Measurements from ENCODE around the gene AKT3.
"Not testable (repeated sequence)": the region's sequence is repeated elsewhere in the genome, so short reads cannot be mapped to it uniquely, and the experiment has no call there.

Gene AKT3

GRCh38 chr1:243837907-243838535, 12.0 kb downstream of the AKT3 start:
- no peak overlapping the region for H3K9ac ChIP-seq (ENCODE audit: low read length)
- no peaks in the 10 kb centered on the region for H3K27me3 ChIP-seq (ENCODE audit: control insufficient read depth, insufficient read depth, low read length)
- no peaks in the 10 kb centered on the region for H3K9me3 ChIP-seq (ENCODE audit: control insufficient read depth, low read depth, low read length)
- no peak overlapping the region for H3K4me3 ChIP-seq (ENCODE audit: low read length)
- peaks cover 4% of the 10 kb centered on the region for H3K4me1 ChIP-seq (ENCODE audit: control insufficient read depth, low read depth, low read length)
- H3K27ac ChIP-seq (ENCODE audit: low read length), result no peak overlapping the region
- H3K36me3 ChIP-seq (ENCODE audit: control insufficient read depth, low read depth, low read length), result no peaks in the 10 kb centered on the region

DNA sequence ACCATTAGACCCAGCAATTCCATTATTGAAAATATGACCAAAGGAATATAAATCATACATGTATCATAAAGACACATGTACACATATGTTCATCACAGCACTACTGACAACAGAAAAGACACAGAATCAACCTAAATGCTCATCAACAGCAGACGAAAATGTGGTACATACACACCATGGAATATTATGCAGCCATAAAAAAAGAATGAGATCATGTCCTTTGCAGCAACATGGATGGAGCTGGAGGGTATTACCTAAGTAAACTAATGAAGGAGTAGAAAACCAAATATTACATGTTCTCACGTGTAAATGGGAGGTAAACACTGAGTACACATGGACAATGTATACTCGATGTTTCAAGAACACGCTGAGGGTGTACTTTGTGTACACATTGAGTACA, 15.9 kb downstream of the AKT3 start:
- no peaks in the 10 kb centered on the region for H3K27me3 ChIP-seq (ENCODE audit: control insufficient read depth, insufficient read depth, low read length)
- H3K4me1 ChIP-seq (ENCODE audit: control insufficient read depth, low read depth, low read length), result no peaks in the 10 kb centered on the region
- no peak overlapping the region for H3K4me3 ChIP-seq (ENCODE audit: low read length)
- no peak overlapping the region for H3K9ac ChIP-seq (ENCODE audit: low read length)
- no peak overlapping the region for H3K27ac ChIP-seq (ENCODE audit: low read length)
- H3K9me3 ChIP-seq (ENCODE audit: control insufficient read depth, low read depth, low read length), result no peaks in the 10 kb centered on the region
- H3K36me3 ChIP-seq (ENCODE audit: control insufficient read depth, low read depth, low read length), result no peaks in the 10 kb centered on the region

DNA sequence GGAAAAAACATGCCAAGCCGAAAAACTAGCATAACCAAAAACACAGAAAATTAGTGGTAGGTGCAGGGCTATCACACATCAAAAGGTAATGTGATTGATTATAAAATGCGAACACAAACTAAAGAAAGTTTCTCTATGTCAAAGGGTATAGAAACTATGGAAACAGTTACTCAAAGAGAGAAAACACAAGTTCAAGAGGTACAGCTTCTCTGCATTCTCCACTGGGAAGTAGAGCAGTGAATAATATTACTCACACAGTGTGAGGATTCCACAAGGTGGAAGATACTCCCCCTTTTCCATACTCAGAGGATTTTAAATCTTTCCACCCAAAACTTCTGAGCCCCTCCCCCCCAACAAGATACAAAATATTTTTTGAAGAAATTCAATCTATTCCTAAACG, 18.6 kb downstream of the AKT3 start:
- H3K9me3 ChIP-seq (ENCODE audit: control insufficient read depth, low read depth, low read length), result no peaks in the 10 kb centered on the region
- no peak overlapping the region for H3K9ac ChIP-seq (ENCODE audit: low read length)
- no peaks in the 10 kb centered on the region for H3K36me3 ChIP-seq (ENCODE audit: control insufficient read depth, low read depth, low read length)
- H3K4me3 ChIP-seq (ENCODE audit: low read length), result no peak overlapping the region
- H3K27me3 ChIP-seq (ENCODE audit: control insufficient read depth, insufficient read depth, low read length), result no peaks in the 10 kb centered on the region
- no peak overlapping the region for H3K27ac ChIP-seq (ENCODE audit: low read length)
- no peaks in the 10 kb centered on the region for H3K4me1 ChIP-seq (ENCODE audit: control insufficient read depth, low read depth, low read length)

- H3K9me3 ChIP-seq (ENCODE audit: control insufficient read depth, low read depth, low read length), result no peaks in the 10 kb centered on the region
- H3K27me3 ChIP-seq (ENCODE audit: control insufficient read depth, insufficient read depth, low read length), result no peaks in the 10 kb centered on the region
- no peak overlapping the region for H3K4me3 ChIP-seq (ENCODE audit: low read length)
- no peak overlapping the region for H3K27ac ChIP-seq (ENCODE audit: low read length)
- H3K36me3 ChIP-seq (ENCODE audit: control insufficient read depth, low read depth, low read length), result no peaks in the 10 kb centered on the region
- H3K9ac ChIP-seq (ENCODE audit: low read length), result no peak overlapping the region
- H3K4me1 ChIP-seq (ENCODE audit: control insufficient read depth, low read depth, low read length), result no peaks in the 10 kb centered on the region
Measured at GRCh38 chr1:243827206-243827605, 22.8 kb downstream of the AKT3 start.

GRCh38 chr1:243824907-243825306, 25.1 kb downstream of the AKT3 start:
- H3K27me3 ChIP-seq (ENCODE audit: control insufficient read depth, insufficient read depth, low read length); H3K4me3 ChIP-seq (ENCODE audit: low read length); H3K4me1 ChIP-seq (ENCODE audit: control insufficient read depth, low read depth, low read length); H3K36me3 ChIP-seq (ENCODE audit: control insufficient read depth, low read depth, low read length); H3K9me3 ChIP-seq (ENCODE audit: control insufficient read depth, low read depth, low read length); H3K9ac ChIP-seq (ENCODE audit: low read length); H3K27ac ChIP-seq (ENCODE audit: low read length): not testable (repeated sequence)

GRCh38 chr1:243821177-243821680, 28.8 kb downstream of the AKT3 start:
- no peak overlapping the region for H3K4me3 ChIP-seq (ENCODE audit: low read length)
- H3K27ac ChIP-seq (ENCODE audit: low read length), result no peak overlapping the region
- H3K9ac ChIP-seq (ENCODE audit: low read length), result no peak overlapping the region
- peaks cover 6% of the 10 kb centered on the region for H3K9me3 ChIP-seq (ENCODE audit: control insufficient read depth, low read depth, low read length)
- no peaks in the 10 kb centered on the region for H3K4me1 ChIP-seq (ENCODE audit: control insufficient read depth, low read depth, low read length)
- H3K36me3 ChIP-seq (ENCODE audit: control insufficient read depth, low read depth, low read length), result no peaks in the 10 kb centered on the region
- H3K27me3 ChIP-seq (ENCODE audit: control insufficient read depth, insufficient read depth, low read length), result no peaks in the 10 kb centered on the region

- H3K36me3 ChIP-seq (ENCODE audit: control insufficient read depth, low read depth, low read length), result no peaks in the 10 kb centered on the region
- no peaks in the 10 kb centered on the region for H3K27me3 ChIP-seq (ENCODE audit: control insufficient read depth, insufficient read depth, low read length)
- H3K9me3 ChIP-seq (ENCODE audit: control insufficient read depth, low read depth, low read length), result peaks cover 10% of the 10 kb centered on the region
- H3K4me1 ChIP-seq (ENCODE audit: control insufficient read depth, low read depth, low read length), result no peaks in the 10 kb centered on the region
- no peak overlapping the region for H3K27ac ChIP-seq (ENCODE audit: low read length)
- H3K4me3 ChIP-seq (ENCODE audit: low read length), result no peak overlapping the region
- no peak overlapping the region for H3K9ac ChIP-seq (ENCODE audit: low read length)
Measured at GRCh38 chr1:243819438-243819839, 30.6 kb downstream of the AKT3 start.

- Histone ChIP-seq H3K4me1 (ENCODE audit: control insufficient read depth, low read depth, low read length) (no peaks in the 10 kb centered on the region), H3K27me3 (ENCODE audit: control insufficient read depth, insufficient read depth, low read length) (no peaks in the 10 kb centered on the region), H3K9me3 (ENCODE audit: control insufficient read depth, low read depth, low read length) (peaks cover 11% of the 10 kb centered on the region), H3K4me3 (ENCODE audit: low read length) (no peak overlapping the region), H3K27ac (ENCODE audit: low read length) (no peak overlapping the region), H3K9ac (ENCODE audit: low read length) (no peak overlapping the region), H3K36me3 (ENCODE audit: control insufficient read depth, low read depth, low read length) (no peaks in the 10 kb centered on the region)
Measured at GRCh38 chr1:243818978-243819377, 31.1 kb downstream of the AKT3 start.

GRCh38 chr1:243814718-243815117, 35.3 kb downstream of the AKT3 start:
- Histone ChIP-seq H3K36me3 (ENCODE audit: control insufficient read depth, low read depth, low read length) (no peaks in the 10 kb centered on the region), H3K27me3 (ENCODE audit: control insufficient read depth, insufficient read depth, low read length) (no peaks in the 10 kb centered on the region), H3K9me3 (ENCODE audit: control insufficient read depth, low read depth, low read length) (peaks cover 5% of the 10 kb centered on the region), H3K4me1 (ENCODE audit: control insufficient read depth, low read depth, low read length) (no peaks in the 10 kb centered on the region), H3K4me3 (ENCODE audit: low read length) (no peak overlapping the region), H3K9ac (ENCODE audit: low read length) (no peak overlapping the region), H3K27ac (ENCODE audit: low read length) (no peak overlapping the region)

GRCh38 chr1:243807346-243807745, 42.7 kb downstream of the AKT3 start:
- not testable (repeated sequence) for H3K4me1 ChIP-seq (ENCODE audit: control insufficient read depth, low read depth, low read length); H3K36me3 ChIP-seq (ENCODE audit: control insufficient read depth, low read depth, low read length); H3K27ac ChIP-seq (ENCODE audit: low read length); H3K4me3 ChIP-seq (ENCODE audit: low read length); H3K27me3 ChIP-seq (ENCODE audit: control insufficient read depth, insufficient read depth, low read length); H3K9ac ChIP-seq (ENCODE audit: low read length); H3K9me3 ChIP-seq (ENCODE audit: control insufficient read depth, low read depth, low read length)

DNA sequence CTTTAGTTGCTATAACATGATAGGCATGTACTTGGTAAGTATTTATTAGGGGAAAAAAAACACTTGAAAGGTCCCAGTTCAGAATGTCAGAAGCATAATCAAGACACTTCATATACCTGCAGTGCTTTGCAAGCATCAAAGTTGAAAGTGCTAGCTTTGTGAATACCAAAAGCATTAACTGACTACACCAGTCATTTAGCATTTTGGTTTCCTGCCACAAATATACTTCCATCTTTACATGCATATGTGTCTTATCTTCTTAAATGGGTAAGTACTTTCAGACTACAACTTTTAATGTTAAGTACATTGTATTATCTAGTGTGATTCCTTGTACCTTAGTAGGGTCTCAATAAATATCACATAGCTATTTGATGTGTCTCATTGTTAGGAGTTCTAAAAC, 43.7 kb downstream of the AKT3 start:
- Histone ChIP-seq H3K27me3 (ENCODE audit: control insufficient read depth, insufficient read depth, low read length) (no peaks in the 10 kb centered on the region), H3K36me3 (ENCODE audit: control insufficient read depth, low read depth, low read length) (no peaks in the 10 kb centered on the region), H3K4me3 (ENCODE audit: low read length) (no peak overlapping the region), H3K9ac (ENCODE audit: low read length) (no peak overlapping the region), H3K9me3 (ENCODE audit: control insufficient read depth, low read depth, low read length) (no peaks in the 10 kb centered on the region), H3K27ac (ENCODE audit: low read length) (no peak overlapping the region), H3K4me1 (ENCODE audit: control insufficient read depth, low read depth, low read length) (no peaks in the 10 kb centered on the region)

DNA sequence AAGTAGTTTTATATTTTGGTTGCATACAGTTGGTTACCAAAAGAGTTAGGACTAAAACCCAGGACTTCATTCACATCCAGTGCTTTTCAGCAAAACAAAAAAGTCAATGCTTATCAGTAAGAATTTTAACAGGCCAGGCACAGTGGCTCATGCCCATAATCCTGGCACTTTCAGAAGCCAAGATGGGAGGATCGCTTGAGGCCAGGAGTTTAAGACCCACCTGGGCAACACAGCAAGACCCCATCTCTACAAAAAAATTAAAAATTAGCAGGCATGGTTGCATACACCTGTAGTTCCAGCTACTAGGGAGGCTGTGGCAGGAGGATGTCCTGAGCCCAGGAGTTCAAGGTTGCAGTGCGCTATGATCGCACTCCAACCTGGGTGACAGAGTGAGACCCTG, 47.3 kb downstream of the AKT3 start:
- no peaks in the 10 kb centered on the region for H3K27me3 ChIP-seq (ENCODE audit: control insufficient read depth, insufficient read depth, low read length)
- H3K4me1 ChIP-seq (ENCODE audit: control insufficient read depth, low read depth, low read length), result no peaks in the 10 kb centered on the region
- no peak overlapping the region for H3K9ac ChIP-seq (ENCODE audit: low read length)
- H3K27ac ChIP-seq (ENCODE audit: low read length), result no peak overlapping the region
- H3K9me3 ChIP-seq (ENCODE audit: control insufficient read depth, low read depth, low read length), result no peaks in the 10 kb centered on the region
- no peaks in the 10 kb centered on the region for H3K36me3 ChIP-seq (ENCODE audit: control insufficient read depth, low read depth, low read length)
- H3K4me3 ChIP-seq (ENCODE audit: low read length), result no peak overlapping the region
